GM13976 (cell line): ENCODE data around the gene IL36B.

ENCODE experiments used
- DNase-seq: peaks from one replicate; pipeline ENCODE4 v3.0.0; 2012; ENCODE audit warnings: low spot score
- in situ Hi-C: fragments of 300-500 bp; cut with MboI; formaldehyde crosslinking; loops from one replicate; pipeline ENCODE4 v1.12.0; 2022; ENCODE audit warnings: low sequenced_read_pairs, mixed read lengths, inconsistent platforms; ENCODE audit not compliant: unreplicated experiment
- TF ChIP-seq, protein P1 (sequence below): IDR thresholded peaks from 2 replicates; pipeline ENCODE4 v1.5.1; 2012; ENCODE audit warnings: borderline replicate concordance, mild to moderate bottlenecking; ENCODE audit not compliant: insufficient read depth; ENCODE audit errors: extremely low read depth, missing control alignments, control extremely low read depth

Gene IL36B

DNA sequence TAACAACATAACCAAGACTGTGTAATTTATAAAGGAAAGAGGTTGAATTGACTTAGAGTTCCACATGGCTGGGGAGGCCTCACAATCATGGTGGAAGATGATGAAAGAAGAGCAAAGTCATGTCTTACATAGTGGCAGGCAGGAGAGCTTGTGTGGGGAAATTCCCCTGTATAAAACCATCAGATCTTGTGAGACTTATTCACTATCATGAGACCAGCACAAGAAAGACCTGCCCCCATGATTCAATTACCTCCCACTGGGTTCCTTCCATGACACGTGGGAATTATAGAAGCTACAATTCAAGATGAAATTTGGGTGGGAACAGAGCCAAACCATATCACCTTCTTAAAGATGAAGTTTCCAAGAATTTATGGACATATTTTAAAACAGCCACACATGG is 3.9 kb upstream of the IL36B start:
- in situ Hi-C loops = no loop called here
- no peak for DNase-seq
- TF ChIP-seq, protein P1, sequence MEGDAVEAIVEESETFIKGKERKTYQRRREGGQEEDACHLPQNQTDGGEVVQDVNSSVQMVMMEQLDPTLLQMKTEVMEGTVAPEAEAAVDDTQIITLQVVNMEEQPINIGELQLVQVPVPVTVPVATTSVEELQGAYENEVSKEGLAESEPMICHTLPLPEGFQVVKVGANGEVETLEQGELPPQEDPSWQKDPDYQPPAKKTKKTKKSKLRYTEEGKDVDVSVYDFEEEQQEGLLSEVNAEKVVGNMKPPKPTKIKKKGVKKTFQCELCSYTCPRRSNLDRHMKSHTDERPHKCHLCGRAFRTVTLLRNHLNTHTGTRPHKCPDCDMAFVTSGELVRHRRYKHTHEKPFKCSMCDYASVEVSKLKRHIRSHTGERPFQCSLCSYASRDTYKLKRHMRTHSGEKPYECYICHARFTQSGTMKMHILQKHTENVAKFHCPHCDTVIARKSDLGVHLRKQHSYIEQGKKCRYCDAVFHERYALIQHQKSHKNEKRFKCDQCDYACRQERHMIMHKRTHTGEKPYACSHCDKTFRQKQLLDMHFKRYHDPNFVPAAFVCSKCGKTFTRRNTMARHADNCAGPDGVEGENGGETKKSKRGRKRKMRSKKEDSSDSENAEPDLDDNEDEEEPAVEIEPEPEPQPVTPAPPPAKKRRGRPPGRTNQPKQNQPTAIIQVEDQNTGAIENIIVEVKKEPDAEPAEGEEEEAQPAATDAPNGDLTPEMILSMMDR = no peak

DNA sequence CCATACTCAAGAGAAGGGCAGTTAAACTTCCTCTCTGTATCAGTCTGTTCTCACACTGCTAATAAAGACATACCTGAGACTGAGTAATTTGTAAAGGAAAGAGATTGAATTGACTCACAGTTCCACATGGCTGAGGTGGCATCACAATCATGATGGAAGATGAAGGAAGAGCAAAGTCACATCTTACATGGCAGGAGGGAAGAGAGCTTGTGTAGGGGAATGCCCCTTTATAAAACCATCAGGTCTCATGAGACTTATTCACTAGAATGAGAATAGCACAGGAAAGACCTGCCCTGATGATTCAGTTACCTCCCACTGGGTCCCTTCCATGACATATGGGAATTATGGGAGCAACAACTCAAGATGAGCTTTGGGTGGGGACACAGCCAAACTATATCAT is 1.4 kb upstream of the IL36B start:
- TF ChIP-seq, protein P1 = no peak
- DNase-seq = no peak
- in situ Hi-C loops = no loop called here

DNA sequence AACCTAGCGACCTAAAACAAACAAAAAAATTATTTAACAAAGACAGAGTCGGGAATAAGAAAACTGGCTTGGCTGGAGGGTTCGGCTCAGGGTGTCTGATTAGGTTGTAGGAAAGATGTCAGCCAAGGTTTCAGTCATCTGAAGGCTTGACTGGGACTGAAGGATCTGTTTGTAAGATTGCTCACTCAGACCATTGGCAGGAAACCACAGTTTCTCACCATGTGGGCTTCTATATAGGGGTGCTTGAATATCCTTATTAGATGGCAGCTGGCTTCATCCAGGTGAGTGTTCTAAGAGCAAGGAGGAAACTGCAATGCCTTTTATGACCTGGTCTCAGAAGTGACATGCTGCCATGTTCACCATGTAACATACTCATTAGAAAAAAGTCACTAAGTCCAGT is 999 bp upstream of the IL36B start:
- in situ Hi-C loops = no loop called here
- DNase-seq = no peak
- TF ChIP-seq, protein P1 = no peak

DNA sequence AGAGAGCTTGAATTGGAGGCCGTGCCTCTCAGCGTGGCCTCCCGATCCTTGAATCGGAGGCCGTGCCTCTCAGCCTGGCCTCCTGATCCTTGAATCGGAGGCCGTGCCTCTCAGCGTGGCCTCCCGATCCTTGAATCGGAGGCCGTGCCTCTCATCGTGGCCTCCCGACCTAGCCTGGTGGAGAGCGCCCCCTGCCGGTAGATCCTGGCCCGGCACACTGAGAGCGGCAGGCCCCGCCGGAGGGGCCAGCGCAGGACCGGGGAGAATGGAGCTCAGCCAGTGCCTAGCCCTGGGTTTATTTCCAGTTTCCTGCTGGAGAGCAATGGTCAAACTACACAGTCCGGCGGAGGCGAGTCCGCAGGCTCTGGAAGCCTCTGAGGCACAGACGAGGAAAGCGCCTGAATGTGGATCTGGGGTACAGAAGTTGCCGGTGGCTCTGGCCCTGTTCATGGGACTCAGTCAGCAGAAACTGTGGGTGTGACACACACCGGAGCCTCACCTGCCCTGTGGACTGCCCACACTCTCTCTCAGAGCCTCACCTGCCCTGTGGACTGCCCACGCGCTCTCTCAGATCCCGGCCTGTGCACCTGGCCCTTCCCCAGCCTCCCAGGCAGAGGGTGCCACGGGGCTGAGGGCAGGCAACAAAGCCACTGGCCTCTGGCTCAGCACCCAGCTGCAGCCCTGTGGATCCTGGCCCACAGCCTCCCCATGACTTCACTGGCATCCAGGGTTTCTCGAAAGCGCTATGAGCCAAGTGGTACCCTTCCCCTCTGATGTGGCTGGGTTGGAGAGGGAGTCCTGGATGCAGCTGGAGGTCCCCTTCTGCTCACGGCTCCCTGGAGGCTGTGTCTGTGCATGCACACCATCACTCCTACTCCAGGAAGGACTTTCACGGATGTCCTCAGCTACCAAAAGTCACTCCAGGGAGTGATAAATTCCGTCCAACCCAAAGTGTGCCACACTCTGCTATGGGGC is 1.5 kb downstream of the IL36B start:
- TF ChIP-seq, protein P1 = no peak
- no peak for DNase-seq
- in situ Hi-C loops = no loop called here

DNA sequence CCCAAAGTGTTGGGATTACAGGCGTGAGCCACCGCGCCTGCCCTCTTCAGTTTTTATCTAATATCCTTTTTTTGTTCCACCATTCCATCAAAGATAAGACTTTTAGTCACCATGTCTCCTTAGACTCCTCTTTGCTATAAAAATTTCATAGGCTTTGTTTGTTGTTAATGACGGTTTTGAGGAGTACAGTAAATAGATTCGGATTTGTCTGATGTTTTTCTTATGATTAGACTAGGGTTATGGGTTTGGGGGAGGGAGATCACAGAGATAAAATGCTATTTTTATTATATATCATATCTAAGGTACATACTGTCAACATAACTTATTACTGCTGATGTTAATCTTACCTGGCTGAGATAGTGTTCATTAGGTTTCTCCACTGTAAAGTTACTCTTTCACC is 6.2 kb downstream of the IL36B start:
- in situ Hi-C loops = no loop called here
- TF ChIP-seq, protein P1 = no peak
- no peak for DNase-seq

DNA sequence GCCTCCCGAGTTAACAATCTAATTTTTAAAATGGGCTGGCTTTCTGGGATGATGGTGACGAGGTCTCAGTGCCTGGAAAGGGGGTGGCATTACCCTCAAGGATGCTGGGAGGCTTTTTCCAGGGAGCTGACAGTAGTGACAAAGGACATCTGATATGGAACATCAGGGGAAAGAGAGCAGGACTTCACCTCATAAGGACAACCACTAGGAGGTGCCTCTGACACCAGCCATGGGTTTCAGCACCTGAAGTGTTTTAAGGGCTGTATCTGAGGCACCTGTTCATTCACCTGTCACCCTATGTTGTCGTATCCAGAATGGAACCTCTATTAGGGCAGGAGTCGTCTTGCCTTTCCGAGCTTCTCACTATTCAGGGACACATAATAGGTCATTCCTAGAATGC is 10.8 kb downstream of the IL36B start:
- no peak for DNase-seq
- in situ Hi-C loops = no loop called here
- TF ChIP-seq, protein P1 = no peak
